Muscle layer of duodenum (tissue), 2 donors: ENCODE measurements around the gene PTPN23.
"Not testable (repeated sequence)": the region's sequence is repeated elsewhere in the genome, so short reads cannot be mapped to it uniquely, and the experiment has no call there.

Experiments
- H3K27ac ChIP-seq: one replicate; pipeline ENCODE4 v1.7.0; 2013; ENCODE audit warnings: mild to moderate bottlenecking, low read length
- H3K27me3 ChIP-seq: one replicate; pipeline ENCODE4 v1.7.0; 2013; ENCODE audit warnings: low read depth, mild to moderate bottlenecking, control low read depth, low read length
- H3K36me3 ChIP-seq, 2 donors: one replicate each; pipeline ENCODE4 v1.7.0; 2013; ENCODE audit warnings: low read length in 2 of 2, control low read depth in 1 of 2, mild to moderate bottlenecking in 1 of 2; ENCODE audit not compliant: insufficient read depth in 2 of 2, control insufficient read depth in 1 of 2
- H3K4me1 ChIP-seq, 2 donors: one replicate each; pipeline ENCODE4 v1.7.0; 2013; ENCODE audit warnings: low read length in 2 of 2, mild to moderate bottlenecking in 2 of 2, control low read depth in 1 of 2, moderate library complexity in 1 of 2; ENCODE audit not compliant: insufficient read depth in 2 of 2, control insufficient read depth in 1 of 2
- H3K4me3 ChIP-seq, 2 donors: one replicate each; pipeline ENCODE4 v1.7.0; 2013; ENCODE audit warnings: low read length in 2 of 2, low read depth in 1 of 2, mild to moderate bottlenecking in 1 of 2
- H3K9me3 ChIP-seq, 2 donors: one replicate each; pipeline ENCODE4 v1.7.0; 2013; ENCODE audit warnings: low read length in 2 of 2, control low read depth in 1 of 2, mild to moderate bottlenecking in 1 of 2; ENCODE audit not compliant: control insufficient read depth in 1 of 2
- donor health status: healthy.

Gene PTPN23

DNA sequence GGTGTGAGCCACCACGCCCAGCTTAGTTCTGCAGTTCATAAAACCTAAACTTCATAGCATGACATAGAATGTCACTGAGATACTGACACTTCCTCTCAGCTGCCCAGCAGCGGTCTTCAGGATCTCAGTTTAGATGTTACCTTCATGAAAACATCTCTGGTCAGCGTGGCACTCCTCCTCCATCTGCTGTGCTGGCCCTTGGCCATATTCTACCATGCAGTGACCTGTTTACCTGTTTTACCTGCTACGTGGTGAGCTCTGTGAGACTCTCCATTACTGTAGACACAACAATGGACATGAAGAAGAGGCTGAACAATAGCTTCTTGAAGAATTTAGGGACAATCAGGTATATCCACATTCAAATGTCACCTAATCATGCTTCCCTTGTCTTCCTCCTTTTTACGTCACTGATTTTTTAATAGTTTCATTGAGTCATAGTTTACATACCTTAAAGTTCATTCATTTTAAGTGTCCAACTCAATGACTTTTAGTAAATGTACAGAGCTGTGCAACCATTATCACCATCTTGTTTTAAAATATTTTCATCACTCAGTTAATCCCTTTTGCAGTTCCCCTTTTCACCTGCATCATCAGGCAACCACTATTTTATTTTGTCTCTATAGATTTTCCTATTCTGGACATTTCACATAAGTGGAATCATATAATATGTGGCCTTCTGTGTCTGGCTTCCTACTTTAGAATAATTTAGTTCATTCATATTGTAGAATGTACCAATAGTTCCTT lies 32.2 kb upstream of the PTPN23 start:
- Histone ChIP-seq H3K27me3 (no peaks in the 10 kb centered on the region), H3K4me3 (no peak overlapping the region), H3K36me3 (peaks cover 7 to 18% of the 10 kb centered on the region in 2 donors), H3K9me3 (no peaks in the 10 kb centered on the region), H3K4me1 (peaks cover 3 to 4% of the 10 kb centered on the region in 2 donors), H3K27ac (no peak overlapping the region)

DNA sequence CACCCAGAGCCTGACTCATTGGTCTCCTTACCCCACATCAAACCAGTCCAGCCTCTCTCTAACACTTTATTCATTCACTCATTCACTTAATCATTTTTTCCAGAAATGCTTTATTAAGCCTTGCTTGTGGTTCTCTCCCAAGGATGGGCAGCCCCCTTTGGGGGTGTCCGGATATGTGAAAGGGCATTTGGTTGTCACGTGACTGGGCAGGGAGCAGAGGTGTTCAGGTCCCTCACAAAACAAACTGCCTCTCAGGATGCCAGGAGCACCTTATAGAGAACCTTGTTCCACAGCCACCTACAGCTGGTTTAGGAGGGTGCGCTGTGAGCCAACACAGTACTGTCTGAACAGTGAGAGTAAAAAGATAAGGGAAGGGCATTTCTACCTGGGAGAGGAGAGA lies 25.8 kb upstream of the PTPN23 start:
- H3K4me3 ChIP-seq, result no peak overlapping the region
- no peak overlapping the region for H3K27ac ChIP-seq
- no peaks in the 10 kb centered on the region for H3K4me1 ChIP-seq
- H3K27me3 ChIP-seq, result no peaks in the 10 kb centered on the region
- no peaks in the 10 kb centered on the region for H3K36me3 ChIP-seq
- H3K9me3 ChIP-seq, result peaks cover 0 to 12% of the 10 kb centered on the region in 2 donors

DNA sequence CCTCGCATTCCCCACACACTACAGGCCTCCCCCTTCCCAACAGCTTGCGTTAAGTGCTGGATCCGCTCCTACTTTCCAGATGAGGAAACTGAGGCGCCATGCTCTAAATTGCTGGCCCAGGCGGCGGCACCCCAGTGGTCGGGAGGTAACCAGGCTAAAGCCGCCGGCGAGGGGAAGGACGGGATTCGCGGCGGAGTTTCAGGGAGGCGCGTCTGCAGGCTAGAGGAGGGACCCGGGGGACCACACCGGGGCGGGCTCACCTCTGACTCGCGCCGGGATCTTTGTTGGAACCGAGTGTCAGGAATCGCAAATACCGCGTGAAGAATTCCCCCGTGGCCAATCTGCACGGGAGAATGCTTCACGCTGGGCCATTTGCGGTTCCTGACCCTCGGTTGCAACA lies 24.6 kb upstream of the PTPN23 start:
- Histone ChIP-seq H3K27me3 (no peaks in the 10 kb centered on the region), H3K9me3 (peaks cover 0 to 12% of the 10 kb centered on the region in 2 donors), H3K4me1 (no peaks in the 10 kb centered on the region), H3K36me3 (no peaks in the 10 kb centered on the region), H3K4me3 (no peak overlapping the region), H3K27ac (no peak overlapping the region)

DNA sequence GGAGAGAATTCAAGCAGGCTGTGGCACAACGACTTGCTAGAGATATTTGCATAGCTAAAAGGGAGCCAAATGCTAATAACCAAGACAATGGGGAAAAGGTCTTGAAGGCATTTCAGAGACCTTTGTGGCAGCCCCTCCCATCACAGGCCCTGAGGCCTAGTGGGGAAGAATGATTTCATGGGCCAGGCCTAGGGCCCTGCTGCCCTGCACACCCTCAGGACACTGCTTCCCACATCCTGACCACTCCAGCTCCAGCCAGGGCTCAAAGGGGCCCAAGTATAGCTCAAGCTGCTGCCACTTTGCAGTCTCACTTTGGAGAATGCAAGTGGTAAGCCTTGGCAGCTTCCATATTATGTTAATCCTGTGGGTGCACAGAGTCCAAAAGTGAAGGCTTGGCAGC lies 21.5 kb upstream of the PTPN23 start:
- H3K27me3 ChIP-seq, result no peaks in the 10 kb centered on the region
- peaks cover 0 to 12% of the 10 kb centered on the region in 2 donors for H3K9me3 ChIP-seq
- H3K27ac ChIP-seq, result no peak overlapping the region
- H3K36me3 ChIP-seq, result no peaks in the 10 kb centered on the region
- no peaks in the 10 kb centered on the region for H3K4me1 ChIP-seq
- H3K4me3 ChIP-seq, result no peak overlapping the region

GRCh38 chr3:47360110-47360517 lies 20.7 kb upstream of the PTPN23 start:
- H3K4me1 ChIP-seq, H3K36me3 ChIP-seq, H3K4me3 ChIP-seq, H3K27me3 ChIP-seq, H3K27ac ChIP-seq: not testable (repeated sequence)
- H3K9me3 ChIP-seq, result peaks cover 0 to 12% of the 10 kb centered on the region in 2 donors

DNA sequence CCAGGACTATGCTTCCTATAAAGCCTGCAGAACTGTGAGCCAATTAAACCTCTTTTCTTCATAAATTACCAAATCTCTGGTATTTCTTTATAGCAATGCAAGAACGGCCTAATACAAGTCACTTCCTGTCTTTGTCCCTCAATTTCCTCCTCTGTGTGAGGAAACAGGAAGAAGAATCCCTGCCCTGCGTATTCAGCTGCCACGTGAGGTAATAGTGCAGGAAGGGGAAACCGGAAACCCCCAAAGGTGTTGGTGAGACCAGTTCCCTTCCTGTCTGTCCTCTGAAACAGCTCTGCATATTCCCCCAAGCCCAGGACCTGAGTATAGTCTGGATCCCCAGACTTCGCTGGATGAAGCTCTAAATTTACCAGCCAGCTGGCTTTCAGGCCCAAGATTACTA lies 18.1 kb upstream of the PTPN23 start:
- no peak overlapping the region for H3K27ac ChIP-seq
- no peaks in the 10 kb centered on the region for H3K36me3 ChIP-seq
- no peaks in the 10 kb centered on the region for H3K27me3 ChIP-seq
- no peak overlapping the region for H3K4me3 ChIP-seq
- H3K4me1 ChIP-seq, result peaks cover 0 to 6% of the 10 kb centered on the region in 2 donors
- peaks cover 0 to 12% of the 10 kb centered on the region in 2 donors for H3K9me3 ChIP-seq

DNA sequence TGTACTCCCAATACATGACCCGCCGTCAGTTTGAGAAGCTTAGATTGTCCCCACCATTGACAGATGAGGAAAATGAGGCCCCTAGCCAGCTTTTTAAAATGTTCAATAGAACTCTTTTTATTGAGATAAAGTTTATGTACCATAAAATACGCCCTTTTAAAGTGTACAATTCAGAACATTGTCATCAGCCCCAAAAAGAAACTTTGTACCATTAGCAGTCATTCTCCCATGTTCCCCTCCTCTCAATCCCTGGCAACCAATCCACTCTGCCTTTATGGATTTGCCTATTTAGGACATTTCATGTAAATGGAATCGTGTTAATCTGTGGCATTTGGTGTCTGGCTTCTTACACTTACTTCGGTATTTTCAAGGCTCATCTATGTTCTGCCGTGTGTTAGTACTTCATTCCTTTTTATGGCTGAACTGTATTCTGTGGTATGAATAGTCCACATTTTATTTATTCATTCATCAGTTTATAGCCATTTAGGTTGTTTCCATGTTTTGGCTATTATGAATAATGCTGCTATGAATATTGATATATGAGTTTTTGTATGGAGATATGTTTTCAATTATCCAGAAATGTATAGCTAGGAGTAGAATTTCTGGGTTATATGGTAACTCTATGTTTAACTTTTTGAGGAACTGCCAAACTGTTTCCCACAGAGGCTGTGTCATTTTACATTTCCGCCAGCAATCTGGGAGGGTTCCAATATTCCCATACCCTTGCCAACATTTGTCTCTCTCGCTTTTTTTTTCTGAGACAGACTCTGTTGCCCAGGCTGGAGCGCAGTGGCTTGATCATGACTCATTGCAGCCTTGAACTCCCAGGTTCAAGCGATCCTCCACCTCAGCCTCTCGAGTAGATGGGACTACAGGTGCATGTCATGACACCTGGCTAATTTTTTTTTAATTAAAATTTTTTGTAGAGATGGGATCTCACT lies 15.3 kb upstream of the PTPN23 start:
- Histone ChIP-seq H3K4me3 (no peak overlapping the region), H3K9me3 (no peaks in the 10 kb centered on the region), H3K36me3 (no peaks in the 10 kb centered on the region), H3K27ac (no peak overlapping the region), H3K27me3 (no peaks in the 10 kb centered on the region), H3K4me1 (peaks cover 0 to 6% of the 10 kb centered on the region in 2 donors)

GRCh38 chr3:47366833-47367232 lies 14.0 kb upstream of the PTPN23 start:
- H3K4me3 ChIP-seq, result no peak overlapping the region
- no peaks in the 10 kb centered on the region for H3K27me3 ChIP-seq
- H3K27ac ChIP-seq, result no peak overlapping the region
- H3K4me1 ChIP-seq, result peaks cover 0 to 6% of the 10 kb centered on the region in 2 donors
- H3K9me3 ChIP-seq, result no peaks in the 10 kb centered on the region
- H3K36me3 ChIP-seq, result no peaks in the 10 kb centered on the region

DNA sequence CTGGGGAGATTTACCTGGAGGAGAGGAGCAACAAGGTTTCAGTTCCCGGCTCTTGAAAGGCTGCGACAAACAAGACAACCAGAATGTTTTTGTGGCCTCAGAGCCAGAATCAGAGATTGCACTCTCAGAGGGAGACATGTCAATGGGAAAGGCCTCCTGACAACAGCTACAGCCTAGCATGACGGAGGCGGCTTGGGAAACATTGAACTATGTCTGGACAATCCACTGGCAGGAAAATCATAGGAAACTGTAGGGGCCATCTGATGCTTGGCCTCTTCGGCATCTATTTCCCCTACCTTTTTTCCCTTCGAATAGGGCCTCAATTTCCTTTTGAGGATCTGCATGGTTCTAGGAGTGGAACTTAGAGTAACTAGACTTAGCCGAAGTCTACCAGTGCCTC lies 13.2 kb upstream of the PTPN23 start:
- Histone ChIP-seq H3K27ac (no peak overlapping the region), H3K27me3 (no peaks in the 10 kb centered on the region), H3K4me1 (peaks cover 0 to 6% of the 10 kb centered on the region in 2 donors), H3K36me3 (no peaks in the 10 kb centered on the region), H3K4me3 (no peak overlapping the region), H3K9me3 (no peaks in the 10 kb centered on the region)

GRCh38 chr3:47370020-47370419 lies 10.8 kb upstream of the PTPN23 start:
- not testable (repeated sequence) for H3K27me3 ChIP-seq, H3K4me3 ChIP-seq, H3K4me1 ChIP-seq, H3K9me3 ChIP-seq, H3K36me3 ChIP-seq, H3K27ac ChIP-seq

GRCh38 chr3:47370887-47371697 lies 9.7 kb upstream of the PTPN23 start:
- no peaks in the 10 kb centered on the region for H3K9me3 ChIP-seq
- no peak overlapping the region for H3K4me3 ChIP-seq
- H3K4me1 ChIP-seq, result no peaks in the 10 kb centered on the region
- no peaks in the 10 kb centered on the region for H3K27me3 ChIP-seq
- no peak overlapping the region for H3K27ac ChIP-seq
- H3K36me3 ChIP-seq, result no peaks in the 10 kb centered on the region
